ENCODE measurements around the gene SLC8A1.

SLC8A1 gene

DNA sequence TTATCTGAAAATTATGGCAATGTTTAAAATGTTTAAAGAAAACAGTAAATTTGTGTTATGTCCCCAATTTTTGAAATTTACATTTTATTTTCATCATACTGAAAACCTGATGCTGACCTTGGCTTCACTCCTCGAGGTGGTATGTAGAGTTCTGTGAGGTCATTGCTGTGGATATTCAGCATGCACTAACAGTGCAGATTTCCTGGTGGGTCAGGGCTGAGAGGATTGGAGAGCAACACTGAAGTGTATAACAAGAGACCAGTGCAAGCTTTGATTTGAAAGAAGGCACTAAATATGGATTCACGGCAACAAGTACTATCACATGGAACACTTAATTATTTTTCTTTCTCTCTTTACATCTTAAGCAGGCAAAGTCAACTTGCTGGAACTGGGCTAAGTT is 134.1 kb downstream of the SLC8A1 start:
- H3K4me3 ChIP-seq (replicated peaks; ENCODE audit: insufficient read depth, low read length) = no peak overlapping the region
- no peaks in the 10 kb centered on the region for H3K27me3 ChIP-seq (ENCODE audit: insufficient read depth, poor library complexity, severe bottlenecking)
- no peak overlapping the region for H3K27ac ChIP-seq (replicated peaks)
- DNase-seq (ENCODE audit: low read depth in 1 of 2, low spot score in 1 of 2) = no peak
- TF ChIP-seq GABPA (IDR thresholded peaks at IDR 0.05; ENCODE audit: low read depth) (no peak), SPI1 (IDR thresholded peaks at IDR 0.05; ENCODE audit: borderline replicate concordance, low read depth) (no peak), POLR2AphosphoS5 (IDR thresholded peaks at IDR 0.05; ENCODE audit: low read depth) (no peak)
- TF ChIP-seq, protein P1, sequence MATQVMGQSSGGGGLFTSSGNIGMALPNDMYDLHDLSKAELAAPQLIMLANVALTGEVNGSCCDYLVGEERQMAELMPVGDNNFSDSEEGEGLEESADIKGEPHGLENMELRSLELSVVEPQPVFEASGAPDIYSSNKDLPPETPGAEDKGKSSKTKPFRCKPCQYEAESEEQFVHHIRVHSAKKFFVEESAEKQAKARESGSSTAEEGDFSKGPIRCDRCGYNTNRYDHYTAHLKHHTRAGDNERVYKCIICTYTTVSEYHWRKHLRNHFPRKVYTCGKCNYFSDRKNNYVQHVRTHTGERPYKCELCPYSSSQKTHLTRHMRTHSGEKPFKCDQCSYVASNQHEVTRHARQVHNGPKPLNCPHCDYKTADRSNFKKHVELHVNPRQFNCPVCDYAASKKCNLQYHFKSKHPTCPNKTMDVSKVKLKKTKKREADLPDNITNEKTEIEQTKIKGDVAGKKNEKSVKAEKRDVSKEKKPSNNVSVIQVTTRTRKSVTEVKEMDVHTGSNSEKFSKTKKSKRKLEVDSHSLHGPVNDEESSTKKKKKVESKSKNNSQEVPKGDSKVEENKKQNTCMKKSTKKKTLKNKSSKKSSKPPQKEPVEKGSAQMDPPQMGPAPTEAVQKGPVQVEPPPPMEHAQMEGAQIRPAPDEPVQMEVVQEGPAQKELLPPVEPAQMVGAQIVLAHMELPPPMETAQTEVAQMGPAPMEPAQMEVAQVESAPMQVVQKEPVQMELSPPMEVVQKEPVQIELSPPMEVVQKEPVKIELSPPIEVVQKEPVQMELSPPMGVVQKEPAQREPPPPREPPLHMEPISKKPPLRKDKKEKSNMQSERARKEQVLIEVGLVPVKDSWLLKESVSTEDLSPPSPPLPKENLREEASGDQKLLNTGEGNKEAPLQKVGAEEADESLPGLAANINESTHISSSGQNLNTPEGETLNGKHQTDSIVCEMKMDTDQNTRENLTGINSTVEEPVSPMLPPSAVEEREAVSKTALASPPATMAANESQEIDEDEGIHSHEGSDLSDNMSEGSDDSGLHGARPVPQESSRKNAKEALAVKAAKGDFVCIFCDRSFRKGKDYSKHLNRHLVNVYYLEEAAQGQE (IDR thresholded peaks at IDR 0.05; ENCODE audit: insufficient replicate concordance, low read depth) = no peak
- TF ChIP-seq, protein P2, sequence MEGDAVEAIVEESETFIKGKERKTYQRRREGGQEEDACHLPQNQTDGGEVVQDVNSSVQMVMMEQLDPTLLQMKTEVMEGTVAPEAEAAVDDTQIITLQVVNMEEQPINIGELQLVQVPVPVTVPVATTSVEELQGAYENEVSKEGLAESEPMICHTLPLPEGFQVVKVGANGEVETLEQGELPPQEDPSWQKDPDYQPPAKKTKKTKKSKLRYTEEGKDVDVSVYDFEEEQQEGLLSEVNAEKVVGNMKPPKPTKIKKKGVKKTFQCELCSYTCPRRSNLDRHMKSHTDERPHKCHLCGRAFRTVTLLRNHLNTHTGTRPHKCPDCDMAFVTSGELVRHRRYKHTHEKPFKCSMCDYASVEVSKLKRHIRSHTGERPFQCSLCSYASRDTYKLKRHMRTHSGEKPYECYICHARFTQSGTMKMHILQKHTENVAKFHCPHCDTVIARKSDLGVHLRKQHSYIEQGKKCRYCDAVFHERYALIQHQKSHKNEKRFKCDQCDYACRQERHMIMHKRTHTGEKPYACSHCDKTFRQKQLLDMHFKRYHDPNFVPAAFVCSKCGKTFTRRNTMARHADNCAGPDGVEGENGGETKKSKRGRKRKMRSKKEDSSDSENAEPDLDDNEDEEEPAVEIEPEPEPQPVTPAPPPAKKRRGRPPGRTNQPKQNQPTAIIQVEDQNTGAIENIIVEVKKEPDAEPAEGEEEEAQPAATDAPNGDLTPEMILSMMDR (IDR thresholded peaks at IDR 0.05; ENCODE audit: insufficient read depth, low read length) = no peak

DNA sequence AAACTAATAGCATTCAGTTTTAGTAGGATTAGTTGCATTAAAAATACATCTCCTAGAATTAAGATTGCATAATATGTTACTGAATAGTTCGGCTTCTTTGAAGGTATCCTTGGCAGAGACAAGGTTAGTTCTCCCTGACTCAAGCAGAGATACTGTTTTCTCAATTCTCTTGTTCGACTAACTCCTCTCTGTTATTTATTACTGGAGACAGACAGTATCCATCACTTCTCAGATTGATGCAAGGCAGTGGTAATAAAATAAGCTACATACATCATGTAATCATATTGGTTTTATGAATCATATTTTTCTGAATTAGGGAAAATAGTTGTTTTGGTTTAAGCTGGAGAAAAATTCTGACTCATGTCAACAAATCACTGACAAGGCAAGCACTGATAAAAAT is 134.8 kb downstream of the SLC8A1 start:
- Histone ChIP-seq H3K27me3 (ENCODE audit: insufficient read depth, poor library complexity, severe bottlenecking) (no peaks in the 10 kb centered on the region), H3K4me3 (replicated peaks; ENCODE audit: insufficient read depth, low read length) (no peak overlapping the region), H3K27ac (replicated peaks) (no peak overlapping the region)
- no peak for DNase-seq (ENCODE audit: low read depth in 1 of 2, low spot score in 1 of 2)
- TF ChIP-seq POLR2AphosphoS5 (IDR thresholded peaks at IDR 0.05; ENCODE audit: low read depth) (no peak), GABPA (IDR thresholded peaks at IDR 0.05; ENCODE audit: low read depth) (no peak)
- TF ChIP-seq, protein P1 (IDR thresholded peaks at IDR 0.05; ENCODE audit: insufficient replicate concordance, low read depth) = no peak

DNA sequence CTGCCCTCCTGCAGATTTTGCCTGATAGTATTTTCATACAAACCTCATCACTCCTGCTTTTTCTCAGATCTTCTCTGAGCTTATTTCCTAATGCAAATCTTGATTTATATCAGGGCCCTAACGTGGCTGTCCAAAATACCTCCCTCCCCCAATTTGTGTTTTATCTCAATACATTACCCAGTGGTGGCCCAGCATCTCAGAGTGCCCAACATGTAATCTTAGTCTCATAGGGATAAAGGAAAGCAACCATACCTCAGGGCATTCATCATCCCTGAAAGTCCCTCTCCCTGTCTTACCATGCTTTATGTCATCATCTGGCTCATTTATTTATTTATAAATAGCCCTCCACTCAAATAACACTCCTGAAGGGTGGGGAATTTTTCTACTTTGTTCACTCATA is 135.3 kb downstream of the SLC8A1 start:
- TF ChIP-seq GABPA (IDR thresholded peaks at IDR 0.05; ENCODE audit: low read depth) (no peak), POLR2AphosphoS5 (IDR thresholded peaks at IDR 0.05; ENCODE audit: low read depth) (no peak), SPI1 (IDR thresholded peaks at IDR 0.05; ENCODE audit: borderline replicate concordance, low read depth) (no peak)
- TF ChIP-seq, protein P2 (IDR thresholded peaks at IDR 0.05; ENCODE audit: insufficient read depth, low read length) = no peak
- TF ChIP-seq, protein P1 (IDR thresholded peaks at IDR 0.05; ENCODE audit: insufficient replicate concordance, low read depth) = no peak
- Histone ChIP-seq H3K4me3 (replicated peaks; ENCODE audit: insufficient read depth, low read length) (no peak overlapping the region), H3K27me3 (ENCODE audit: insufficient read depth, poor library complexity, severe bottlenecking) (no peaks in the 10 kb centered on the region), H3K27ac (replicated peaks) (no peak overlapping the region)
- no peak for DNase-seq (ENCODE audit: low read depth in 1 of 2, low spot score in 1 of 2)

DNA sequence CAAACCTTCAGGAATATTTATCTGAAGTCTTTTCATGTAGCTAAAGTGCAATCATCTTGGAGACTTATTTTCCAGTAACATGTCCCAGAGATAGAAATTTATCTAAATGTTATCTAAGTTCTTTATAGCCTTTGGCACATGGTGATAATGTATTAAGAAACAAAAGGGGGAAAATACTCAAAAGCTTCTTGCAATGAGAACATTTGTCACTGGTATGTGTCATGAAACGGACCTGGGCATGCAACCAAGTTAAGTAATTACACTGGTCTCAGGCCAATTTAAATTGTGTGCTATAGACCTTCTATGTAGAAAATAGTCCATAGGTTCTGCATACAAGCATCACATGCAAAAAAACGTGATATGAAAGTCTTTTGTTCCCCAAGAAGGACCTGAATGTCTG is 136.2 kb downstream of the SLC8A1 start:
- no peak overlapping the region for H3K27ac ChIP-seq (replicated peaks)
- no peak for DNase-seq (ENCODE audit: low read depth in 1 of 2, low spot score in 1 of 2)

More for the DNA sequence above, 136.2 kb downstream of the SLC8A1 start:
- no peak for TF ChIP-seq POLR2AphosphoS5 (IDR thresholded peaks at IDR 0.05; ENCODE audit: low read depth)
- Histone ChIP-seq H3K4me3 (replicated peaks; ENCODE audit: insufficient read depth, low read length) (no peak overlapping the region), H3K27me3 (ENCODE audit: insufficient read depth, poor library complexity, severe bottlenecking) (no peaks in the 10 kb centered on the region)

All from HL-60 (cell line).